ENCODE measurements around the gene TACSTD2. TPM values are rescaled to one million over a fixed set of nuclear protein-coding genes. Genes with fewer than 3 reads are reported as not detected.
"Not testable (repeated sequence)": the region's sequence is repeated elsewhere in the genome, so short reads cannot be mapped to it uniquely, and the experiment has no call there.

Gene TACSTD2
- total RNA-seq, 4 donors from 2014 or later, result 151 to 724 (median 511) TPM

DNA sequence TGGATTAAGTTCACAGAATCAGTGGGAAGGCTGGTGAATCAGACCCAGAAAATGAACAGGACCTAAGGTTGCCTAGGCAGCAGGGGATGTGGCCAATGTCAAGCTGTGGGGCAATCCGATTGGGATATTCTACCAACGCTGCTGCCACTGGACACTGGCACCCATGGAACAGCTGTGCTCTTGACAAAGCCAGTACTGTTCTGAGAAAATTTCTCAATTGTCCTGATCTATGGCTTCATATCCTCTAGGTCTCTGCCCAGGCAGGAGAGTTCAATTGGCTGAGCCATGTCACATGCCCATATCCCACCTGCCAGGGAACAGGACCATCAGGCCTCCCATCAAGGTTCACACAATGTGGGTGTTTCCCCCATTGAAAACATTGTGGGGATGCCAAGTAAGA is 6.2 kb downstream of the TACSTD2 start:
- DNase-seq (ENCODE audit: low spot score in 2 of 2), result no peak
- WGBS, result 79% methylated on average over 2 of the region's 2 CpGs
- H3K27ac ChIP-seq, result peak overlapping the region; percentile 97
- H3K27me3 ChIP-seq, result peaks cover 5% of the 10 kb centered on the region
- no peak for TF ChIP-seq EP300 (IDR thresholded peaks at IDR 0.05)
- TF ChIP-seq, protein P1, sequence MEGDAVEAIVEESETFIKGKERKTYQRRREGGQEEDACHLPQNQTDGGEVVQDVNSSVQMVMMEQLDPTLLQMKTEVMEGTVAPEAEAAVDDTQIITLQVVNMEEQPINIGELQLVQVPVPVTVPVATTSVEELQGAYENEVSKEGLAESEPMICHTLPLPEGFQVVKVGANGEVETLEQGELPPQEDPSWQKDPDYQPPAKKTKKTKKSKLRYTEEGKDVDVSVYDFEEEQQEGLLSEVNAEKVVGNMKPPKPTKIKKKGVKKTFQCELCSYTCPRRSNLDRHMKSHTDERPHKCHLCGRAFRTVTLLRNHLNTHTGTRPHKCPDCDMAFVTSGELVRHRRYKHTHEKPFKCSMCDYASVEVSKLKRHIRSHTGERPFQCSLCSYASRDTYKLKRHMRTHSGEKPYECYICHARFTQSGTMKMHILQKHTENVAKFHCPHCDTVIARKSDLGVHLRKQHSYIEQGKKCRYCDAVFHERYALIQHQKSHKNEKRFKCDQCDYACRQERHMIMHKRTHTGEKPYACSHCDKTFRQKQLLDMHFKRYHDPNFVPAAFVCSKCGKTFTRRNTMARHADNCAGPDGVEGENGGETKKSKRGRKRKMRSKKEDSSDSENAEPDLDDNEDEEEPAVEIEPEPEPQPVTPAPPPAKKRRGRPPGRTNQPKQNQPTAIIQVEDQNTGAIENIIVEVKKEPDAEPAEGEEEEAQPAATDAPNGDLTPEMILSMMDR (IDR thresholded peaks at IDR 0.05), result no peak
- no peak for TF ChIP-seq POLR2A (IDR thresholded peaks at IDR 0.05)
- no peak for TF ChIP-seq POLR2AphosphoS5 (IDR thresholded peaks at IDR 0.05)
- no peaks in the 10 kb centered on the region for H3K9me3 ChIP-seq
- H3K4me3 ChIP-seq, result no peak overlapping the region
- H3K36me3 ChIP-seq, result no peaks in the 10 kb centered on the region
- peaks cover 30% of the 10 kb centered on the region for H3K4me1 ChIP-seq

DNA sequence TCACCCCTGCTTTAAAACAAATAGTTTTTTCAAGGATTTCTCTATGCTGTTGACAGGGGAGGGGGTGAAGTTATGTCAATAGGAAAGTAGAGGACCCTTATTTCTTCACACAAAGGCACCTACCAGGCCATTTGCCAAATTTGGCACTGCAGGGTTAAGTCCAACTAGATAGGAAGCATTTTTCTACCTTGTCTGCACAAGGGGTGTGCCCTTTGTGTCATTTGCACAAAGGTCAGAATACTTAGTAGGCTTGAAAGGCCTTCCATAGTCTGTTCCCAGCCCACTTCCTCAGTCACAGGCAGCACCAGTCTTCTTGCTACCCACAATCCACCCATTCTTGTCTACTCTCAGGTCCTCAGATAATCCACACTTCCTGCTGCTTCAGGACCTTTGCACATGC is 7.0 kb downstream of the TACSTD2 start:
- TF ChIP-seq POLR2AphosphoS5 (IDR thresholded peaks at IDR 0.05) (no peak), POLR2A (IDR thresholded peaks at IDR 0.05) (no peak), EP300 (IDR thresholded peaks at IDR 0.05) (no peak)
- TF ChIP-seq, protein P1 (IDR thresholded peaks at IDR 0.05), result no peak
- H3K27me3 ChIP-seq, result peaks cover 4% of the 10 kb centered on the region
- peaks cover 30% of the 10 kb centered on the region for H3K4me1 ChIP-seq
- no peak for DNase-seq (ENCODE audit: low spot score in 2 of 2)
- no peak overlapping the region for H3K4me3 ChIP-seq
- H3K9me3 ChIP-seq, result no peaks in the 10 kb centered on the region
- H3K36me3 ChIP-seq, result no peaks in the 10 kb centered on the region
- H3K27ac ChIP-seq, result no peak overlapping the region

DNA sequence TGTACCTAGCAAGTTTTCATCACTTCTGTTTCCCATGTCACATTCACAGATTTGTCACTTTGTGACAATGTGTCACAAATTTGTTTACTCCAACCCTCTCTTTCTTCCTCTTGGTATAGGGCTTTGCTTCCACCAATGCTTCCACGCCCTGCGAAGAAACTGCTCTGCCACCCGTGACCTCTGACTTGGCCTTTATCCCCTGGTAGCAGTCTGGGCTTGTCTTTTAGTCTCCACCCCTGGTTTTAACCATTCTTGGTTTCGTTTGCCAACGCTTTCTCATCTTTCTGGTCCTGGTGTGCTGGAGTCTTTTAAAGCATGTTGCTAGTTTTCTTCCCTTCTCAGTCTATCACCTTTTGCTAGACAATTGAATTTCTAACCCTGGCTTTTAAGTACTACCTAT is 8.1 kb downstream of the TACSTD2 start:
- Histone ChIP-seq H3K27ac (no peak overlapping the region), H3K36me3 (no peaks in the 10 kb centered on the region), H3K9me3 (no peaks in the 10 kb centered on the region), H3K4me3 (no peak overlapping the region), H3K4me1 (peaks cover 30% of the 10 kb centered on the region), H3K27me3 (no peaks in the 10 kb centered on the region)
- whole genome bisulfite sequencing, result 41% methylated on average over 5 of the region's 5 CpGs
- DNase-seq (ENCODE audit: low spot score in 2 of 2), result no peak
- TF ChIP-seq POLR2AphosphoS5 (IDR thresholded peaks at IDR 0.05) (no peak), EP300 (IDR thresholded peaks at IDR 0.05) (no peak), POLR2A (IDR thresholded peaks at IDR 0.05) (no peak)
- TF ChIP-seq, protein P1 (IDR thresholded peaks at IDR 0.05), result no peak

DNA sequence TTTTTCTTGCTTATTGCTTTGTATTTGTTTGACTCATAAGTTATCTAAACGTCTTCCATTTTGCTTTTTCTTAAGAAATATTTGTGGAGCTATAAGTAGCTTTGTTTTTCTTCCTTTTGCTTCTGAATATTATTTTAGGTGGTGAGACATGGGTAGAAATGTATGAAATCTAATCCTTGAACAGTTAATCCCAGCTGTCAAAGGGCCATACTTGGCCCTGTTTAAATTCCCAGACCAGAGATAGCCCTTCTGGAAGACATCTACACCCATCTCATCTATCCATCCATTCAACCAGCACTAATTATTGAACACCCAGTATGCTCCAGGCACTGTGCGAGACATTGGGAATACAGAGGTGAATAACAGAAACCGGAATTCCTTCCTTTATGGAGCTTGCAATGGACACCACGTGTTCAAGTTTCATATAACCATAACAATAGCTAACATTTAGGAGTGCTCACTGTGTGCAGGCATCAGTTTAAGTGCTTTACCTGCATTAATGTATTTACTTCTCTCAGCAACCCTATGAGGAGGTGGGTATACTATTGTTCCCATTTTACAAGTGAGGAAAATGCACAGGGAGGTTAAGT is 8.7 kb downstream of the TACSTD2 start:
- H3K9me3 ChIP-seq, result no peaks in the 10 kb centered on the region
- DNase-seq (ENCODE audit: low spot score in 2 of 2), result no peak
- TF ChIP-seq POLR2AphosphoS5 (IDR thresholded peaks at IDR 0.05) (no peak), POLR2A (IDR thresholded peaks at IDR 0.05) (no peak), EP300 (IDR thresholded peaks at IDR 0.05) (no peak)
- TF ChIP-seq, protein P1 (IDR thresholded peaks at IDR 0.05), result no peak
- H3K36me3 ChIP-seq, result no peaks in the 10 kb centered on the region
- peaks cover 26% of the 10 kb centered on the region for H3K4me1 ChIP-seq
- no peak overlapping the region for H3K4me3 ChIP-seq
- no peak overlapping the region for H3K27ac ChIP-seq
- no peaks in the 10 kb centered on the region for H3K27me3 ChIP-seq
- 62% methylated on average over 4 of the region's 4 CpGs for WGBS

DNA sequence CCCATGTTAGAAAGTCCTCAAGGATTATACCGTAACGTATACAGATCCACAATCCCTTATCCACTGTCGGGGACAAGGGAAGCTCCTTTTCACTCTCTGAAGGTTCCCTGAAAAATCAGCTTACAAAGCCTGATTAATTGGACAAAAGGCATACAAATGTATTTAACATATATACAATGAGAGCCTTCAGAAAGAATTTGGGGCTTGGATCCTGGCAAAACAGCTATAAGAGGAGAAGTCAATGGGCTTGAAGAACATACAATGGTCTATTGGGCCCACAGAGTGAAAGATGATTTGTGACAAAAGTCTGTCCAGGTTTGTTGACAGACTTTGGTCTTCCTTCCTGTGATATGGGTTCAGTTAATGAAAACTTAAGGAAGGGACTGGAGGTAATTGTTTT is 10.7 kb downstream of the TACSTD2 start:
- H3K4me3 ChIP-seq, result no peak overlapping the region
- TF ChIP-seq POLR2AphosphoS5 (IDR thresholded peaks at IDR 0.05) (no peak), POLR2A (IDR thresholded peaks at IDR 0.05) (no peak), EP300 (IDR thresholded peaks at IDR 0.05) (no peak)
- TF ChIP-seq, protein P1 (IDR thresholded peaks at IDR 0.05), result no peak
- peaks cover 6% of the 10 kb centered on the region for H3K4me1 ChIP-seq
- H3K27me3 ChIP-seq, result no peaks in the 10 kb centered on the region
- no peak for DNase-seq (ENCODE audit: low spot score in 2 of 2)
- H3K27ac ChIP-seq, result no peak overlapping the region
- no peaks in the 10 kb centered on the region for H3K36me3 ChIP-seq
- WGBS, result 92% methylated on average over 3 of the region's 3 CpGs
- no peaks in the 10 kb centered on the region for H3K9me3 ChIP-seq

DNA sequence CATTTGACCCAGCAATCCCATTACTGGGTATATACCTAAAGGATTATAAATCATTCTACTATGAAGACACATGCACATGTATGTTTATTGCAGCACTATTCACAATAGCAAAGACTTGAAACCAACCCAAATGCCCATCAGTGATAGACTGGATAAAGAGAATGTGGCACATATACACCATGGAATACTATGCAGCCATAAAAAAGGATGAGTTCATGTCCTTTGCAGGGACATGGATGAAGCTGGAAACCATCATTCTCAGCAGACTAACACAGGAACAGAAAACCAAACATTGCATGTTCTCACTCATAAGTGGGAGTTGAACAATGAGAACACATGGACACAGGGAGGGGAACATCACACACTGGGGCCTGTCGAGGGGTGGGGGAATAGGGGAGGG is 13.3 kb downstream of the TACSTD2 start:
- not testable (repeated sequence) for H3K27ac ChIP-seq; H3K9me3 ChIP-seq; H3K36me3 ChIP-seq; H3K27me3 ChIP-seq; H3K4me3 ChIP-seq; DNase-seq (ENCODE audit: low spot score in 2 of 2); H3K4me1 ChIP-seq
- WGBS, result 100% methylated on average over 1 of the region's 1 CpG
